GM23248 (cell line): Measurements from ENCODE around the gene MTCH2.

Experiments
- EZH2 ChIP-seq: fragments of 200-600 bp; sonication (generic); IDR thresholded peaks from 2 replicates; pipeline ENCODE4 v1.6.1; 2018; ENCODE audit warnings: antibody characterized with exemption, mild to moderate bottlenecking; ENCODE audit not compliant: insufficient read depth, poor library complexity, severe bottlenecking
- EZH2phosphoT487 ChIP-seq: fragments of 200-600 bp; sonication (generic); IDR thresholded peaks from 2 replicates; pipeline ENCODE4 v1.6.1; 2018; ENCODE audit warnings: antibody characterized with exemption, moderate library complexity, mild to moderate bottlenecking, low read depth; ENCODE audit not compliant: insufficient read depth

DNA sequence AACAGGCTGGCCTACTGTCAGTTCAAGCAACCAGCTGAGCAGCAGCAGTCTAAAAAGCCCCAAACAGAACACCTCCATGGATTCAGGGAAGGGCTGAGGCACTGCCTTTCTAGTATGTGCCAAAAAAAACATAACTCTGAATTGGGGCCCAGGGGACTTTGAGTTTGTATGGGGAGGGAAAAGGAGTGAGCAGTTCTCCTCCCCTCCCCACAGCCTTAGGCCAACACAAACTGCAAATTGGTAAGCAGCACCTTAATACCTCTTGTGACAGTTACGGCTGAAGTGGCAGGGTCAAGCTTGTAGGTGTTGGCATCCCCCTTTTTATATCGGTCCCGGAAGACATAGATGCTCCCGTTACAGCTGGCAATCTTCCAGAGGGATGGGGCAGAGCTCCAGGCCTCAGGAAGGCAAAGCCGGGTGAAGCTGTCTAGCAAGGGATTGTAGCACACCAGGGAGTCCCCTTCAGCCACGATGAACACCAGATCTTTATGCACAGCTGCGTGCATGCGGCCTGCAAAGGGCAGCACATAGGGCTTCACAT lies 69.6 kb downstream of the MTCH2 start:
- TF ChIP-seq EZH2phosphoT487, result no peak
- no peak for TF ChIP-seq EZH2
